Right atrium auricular region (tissue), 2 donors: ENCODE measurements around the gene PTGER4. TPM values are rescaled to one million over a fixed set of nuclear protein-coding genes. Genes with fewer than 3 reads are reported as not detected.
"Not testable (repeated sequence)": the region's sequence is repeated elsewhere in the genome, so short reads cannot be mapped to it uniquely, and the experiment has no call there.

Experiments used
- DNase-seq: peaks from one replicate; pipeline ENCODE4 v3.0.0-alpha.2; 2019; ENCODE audit warnings: low spot score
- H3K27ac ChIP-seq, 2 donors: fragments of 200-600 bp; sonication (generic); 1 replicate in 1 of 2; 2 replicates in 1 of 2; pipeline ENCODE4 v1.5.1; 2016 to 2019
- H3K27me3 ChIP-seq, 2 donors: fragments of 200-600 bp; sonication (generic); one replicate each; pipeline versions ENCODE4 v1.5.1 to v1.6.0; 2017 to 2019
- H3K36me3 ChIP-seq: fragments of 200-600 bp; sonication (generic); one replicate; pipeline ENCODE4 v1.5.1; 2016
- H3K4me1 ChIP-seq, 2 donors: fragments of 200-600 bp; sonication (generic); one replicate each; pipeline versions ENCODE4 v1.5.1 to v1.6.0; 2017 to 2019
- H3K4me3 ChIP-seq, 2 donors: fragments of 200-600 bp; sonication (generic); 1 replicate in 1 of 2; 2 replicates in 1 of 2; pipeline ENCODE4 v1.5.1; 2017 to 2019; ENCODE audit warnings: mild to moderate bottlenecking in 1 of 2, moderate library complexity in 1 of 2
- H3K9me3 ChIP-seq, 2 donors: fragments of 200-600 bp; sonication (generic); one replicate each; pipeline ENCODE4 v1.5.1; 2019
- total RNA-seq, 2 donors: library from RNA; depleted of rRNA; stranded (reverse); fragments of >200 nt; gene quantifications; one replicate each; pipeline ENCODE4 v1.1.0, GENCODE V29; 2016
- TF ChIP-seq, protein P1 (sequence below), 2 donors: fragments of 200-600 bp; sonication (generic); IDR thresholded peaks; one replicate each; pipeline ENCODE4 v1.5.1; 2019; ENCODE audit warnings: antibody characterized with exemption in 2 of 2

The PTGER4 gene
- total RNA-seq, 2 donors from 2014 or later: 7.3 to 22.0 TPM

DNA sequence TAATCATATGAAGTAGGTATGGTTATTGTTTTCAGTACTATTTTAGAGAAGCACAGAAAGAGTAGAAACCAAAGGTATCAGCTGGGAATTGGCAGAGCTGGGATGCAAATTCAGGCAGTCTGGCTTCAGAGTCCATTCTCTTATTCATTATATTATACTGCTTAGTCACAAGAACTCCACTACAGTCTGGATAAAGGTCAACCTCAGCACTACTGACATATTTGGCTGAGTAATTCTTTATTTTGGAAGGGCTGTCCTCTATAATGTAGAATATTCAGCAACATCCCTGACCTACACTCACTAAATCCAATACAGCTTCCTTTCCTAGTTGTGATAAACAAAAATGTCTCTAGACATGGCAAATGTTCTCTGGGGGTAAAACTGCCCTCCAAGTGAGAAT, 37.6 kb downstream of the PTGER4 start:
- no peak for DNase-seq
- peaks cover 8% of the 10 kb centered on the region for H3K36me3 ChIP-seq
- H3K4me3 ChIP-seq: no peak overlapping the region
- no peaks in the 10 kb centered on the region for H3K27me3 ChIP-seq
- H3K4me1 ChIP-seq: no peaks in the 10 kb centered on the region
- H3K27ac ChIP-seq: no peak overlapping the region
- peaks cover 0 to 7% of the 10 kb centered on the region in 2 donors for H3K9me3 ChIP-seq
- TF ChIP-seq, protein P1, sequence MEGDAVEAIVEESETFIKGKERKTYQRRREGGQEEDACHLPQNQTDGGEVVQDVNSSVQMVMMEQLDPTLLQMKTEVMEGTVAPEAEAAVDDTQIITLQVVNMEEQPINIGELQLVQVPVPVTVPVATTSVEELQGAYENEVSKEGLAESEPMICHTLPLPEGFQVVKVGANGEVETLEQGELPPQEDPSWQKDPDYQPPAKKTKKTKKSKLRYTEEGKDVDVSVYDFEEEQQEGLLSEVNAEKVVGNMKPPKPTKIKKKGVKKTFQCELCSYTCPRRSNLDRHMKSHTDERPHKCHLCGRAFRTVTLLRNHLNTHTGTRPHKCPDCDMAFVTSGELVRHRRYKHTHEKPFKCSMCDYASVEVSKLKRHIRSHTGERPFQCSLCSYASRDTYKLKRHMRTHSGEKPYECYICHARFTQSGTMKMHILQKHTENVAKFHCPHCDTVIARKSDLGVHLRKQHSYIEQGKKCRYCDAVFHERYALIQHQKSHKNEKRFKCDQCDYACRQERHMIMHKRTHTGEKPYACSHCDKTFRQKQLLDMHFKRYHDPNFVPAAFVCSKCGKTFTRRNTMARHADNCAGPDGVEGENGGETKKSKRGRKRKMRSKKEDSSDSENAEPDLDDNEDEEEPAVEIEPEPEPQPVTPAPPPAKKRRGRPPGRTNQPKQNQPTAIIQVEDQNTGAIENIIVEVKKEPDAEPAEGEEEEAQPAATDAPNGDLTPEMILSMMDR (IDR thresholded peaks at IDR 0.05): no peak

DNA sequence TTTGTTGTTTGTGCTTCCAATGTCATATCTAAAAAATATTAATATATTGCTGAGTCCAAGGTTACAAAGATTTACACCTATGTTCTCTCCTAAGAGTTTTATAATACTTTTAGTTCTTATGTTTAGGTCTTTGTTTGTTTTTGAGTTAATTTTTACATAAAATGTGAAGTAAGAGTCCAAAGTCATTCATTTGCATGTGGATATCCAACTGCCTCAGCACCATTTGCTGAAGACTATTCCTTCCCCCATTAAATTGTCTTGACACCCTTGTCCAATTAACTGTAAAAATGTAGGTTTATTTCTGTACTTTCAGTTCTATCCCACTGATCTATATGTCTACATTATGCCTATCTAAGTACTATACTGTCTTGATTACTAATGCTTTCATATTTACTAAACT, 40.4 kb downstream of the PTGER4 start:
- H3K4me1 ChIP-seq: no peaks in the 10 kb centered on the region
- peaks cover 0 to 8% of the 10 kb centered on the region in 2 donors for H3K9me3 ChIP-seq
- H3K36me3 ChIP-seq: peaks cover 8% of the 10 kb centered on the region
- no peak for DNase-seq
- no peaks in the 10 kb centered on the region for H3K27me3 ChIP-seq
- TF ChIP-seq, protein P1 (IDR thresholded peaks at IDR 0.05): no peak
- H3K27ac ChIP-seq: no peak overlapping the region
- no peak overlapping the region for H3K4me3 ChIP-seq

DNA sequence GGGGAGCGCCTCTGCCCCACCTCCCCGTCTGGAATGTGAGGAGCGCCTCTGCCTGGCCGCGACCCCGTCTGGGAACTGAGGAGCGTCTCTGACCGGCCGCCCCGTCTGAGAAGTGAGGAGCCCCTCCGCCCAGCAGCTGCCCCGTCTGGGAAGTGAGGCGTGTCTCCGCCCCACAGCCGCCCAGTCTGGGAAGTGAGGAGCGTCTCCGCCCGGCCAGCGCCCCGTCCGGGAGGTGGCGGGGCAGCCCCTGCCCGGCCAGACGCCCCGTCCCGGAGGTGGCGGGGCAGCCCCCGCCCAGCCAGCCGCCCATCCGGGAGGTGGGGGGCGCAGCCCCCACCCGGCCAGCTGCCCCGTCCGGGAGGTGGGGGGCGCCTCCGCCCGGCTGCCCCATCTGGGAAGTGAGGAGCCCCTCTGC, 42.8 kb downstream of the PTGER4 start:
- not testable (repeated sequence) for H3K9me3 ChIP-seq

DNA sequence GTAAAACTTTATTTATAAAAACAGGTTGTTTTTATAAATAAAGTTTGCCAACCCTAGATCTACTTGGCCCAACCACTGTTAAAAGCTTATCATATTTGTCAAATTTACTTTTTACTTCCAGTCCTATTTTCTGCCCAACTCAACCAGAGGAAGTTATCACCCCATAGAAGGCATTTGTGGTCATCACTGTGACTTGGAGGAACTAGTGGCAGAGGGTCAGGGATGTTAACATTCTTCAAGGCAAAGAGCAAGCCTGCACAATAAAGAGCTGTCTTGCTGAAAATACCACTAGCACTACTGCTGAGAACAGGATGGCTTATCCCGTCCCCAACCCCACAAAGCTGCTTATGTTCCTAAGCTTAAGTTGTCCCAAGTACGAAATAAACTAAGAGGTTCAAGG, 53.7 kb downstream of the PTGER4 start:
- no peak overlapping the region for H3K27ac ChIP-seq
- H3K4me1 ChIP-seq: peaks cover 0 to 27% of the 10 kb centered on the region in 2 donors
- TF ChIP-seq, protein P1 (IDR thresholded peaks at IDR 0.05): no peak

More for the DNA sequence above, 42.8 kb downstream of the PTGER4 start:
- H3K4me1 ChIP-seq, H3K4me3 ChIP-seq, DNase-seq, H3K27ac ChIP-seq, H3K27me3 ChIP-seq: not testable (repeated sequence)
- peaks cover 18% of the 10 kb centered on the region for H3K36me3 ChIP-seq

DNA sequence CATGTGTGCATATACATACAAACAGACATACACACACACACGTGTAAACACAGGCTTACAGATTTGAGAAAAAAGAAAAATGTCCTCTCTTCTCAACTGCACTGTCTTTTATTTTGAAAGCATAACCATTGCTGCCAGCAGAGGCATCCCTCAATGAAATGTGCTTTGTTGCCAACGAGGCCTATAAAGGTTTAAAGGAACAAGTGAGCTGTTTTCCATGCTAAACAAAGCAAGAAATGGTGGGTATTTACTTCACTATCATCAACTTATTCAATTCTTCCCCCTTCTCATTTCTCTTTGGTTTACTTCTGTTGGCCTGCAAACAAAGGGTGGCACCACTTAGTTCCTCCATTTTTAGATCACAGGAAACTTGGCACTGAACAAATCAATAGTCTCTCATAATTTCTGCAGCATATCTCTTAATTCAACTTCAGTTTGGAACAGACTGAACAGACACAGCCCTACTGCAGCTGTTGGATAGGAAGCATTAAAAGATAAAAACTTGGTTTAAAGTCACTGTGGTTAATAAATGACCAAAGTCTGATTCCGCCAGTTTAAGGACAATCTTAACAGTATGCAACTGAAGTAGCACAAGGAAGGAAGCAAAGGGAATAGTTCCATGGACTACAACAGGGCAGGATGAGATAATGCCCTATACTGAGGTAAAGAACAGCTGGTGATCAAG, 54.3 kb downstream of the PTGER4 start:
- H3K9me3 ChIP-seq: no peaks in the 10 kb centered on the region
- TF ChIP-seq, protein P1 (IDR thresholded peaks at IDR 0.05): no peak
- no peak overlapping the region for H3K4me3 ChIP-seq
- no peaks in the 10 kb centered on the region for H3K27me3 ChIP-seq
- no peaks in the 10 kb centered on the region for H3K36me3 ChIP-seq
- no peak overlapping the region for H3K27ac ChIP-seq
- DNase-seq: no peak
- peaks cover 0 to 27% of the 10 kb centered on the region in 2 donors for H3K4me1 ChIP-seq

More for the DNA sequence above, 53.7 kb downstream of the PTGER4 start:
- no peak overlapping the region for H3K4me3 ChIP-seq
- DNase-seq: no peak
- H3K27me3 ChIP-seq: no peaks in the 10 kb centered on the region
- H3K36me3 ChIP-seq: no peaks in the 10 kb centered on the region
- H3K9me3 ChIP-seq: no peaks in the 10 kb centered on the region

DNA sequence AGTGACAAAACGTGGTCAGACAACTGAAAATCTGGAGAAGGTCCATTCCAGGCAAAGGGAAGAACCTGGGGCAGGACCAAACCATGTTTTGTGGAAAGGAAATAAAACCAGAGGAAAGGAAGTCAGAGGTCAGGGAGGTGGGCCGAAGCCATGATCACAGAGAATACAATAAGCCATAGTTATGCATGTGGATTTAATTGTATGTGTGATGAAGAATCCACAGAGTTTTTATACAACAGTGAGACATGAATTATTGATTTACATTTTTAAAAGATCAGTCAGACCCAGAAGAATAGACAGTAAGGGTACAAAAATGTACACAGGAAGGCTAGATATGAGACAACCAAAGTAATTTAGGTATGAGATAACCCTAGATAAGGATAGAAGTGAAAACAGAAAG, 55.3 kb downstream of the PTGER4 start:
- Histone ChIP-seq H3K27ac (no peak overlapping the region), H3K4me3 (no peak overlapping the region), H3K4me1 (peaks cover 0 to 27% of the 10 kb centered on the region in 2 donors), H3K36me3 (no peaks in the 10 kb centered on the region), H3K27me3 (no peaks in the 10 kb centered on the region), H3K9me3 (no peaks in the 10 kb centered on the region)
- DNase-seq: no peak
- TF ChIP-seq, protein P1 (IDR thresholded peaks at IDR 0.05): no peak
